ENCODE measurements around the gene SDK2. TPM values are rescaled to one million over a fixed set of nuclear protein-coding genes. Genes with fewer than 3 reads are reported as not detected.

Gene SDK2
- total and polyA plus RNA-seq, 11 donors: 0.84 to 4.0 (median 2.6) TPM

GRCh38 chr17:73489333-73489732 lies 154.9 kb downstream of the SDK2 start:
- Histone ChIP-seq H3K4me1 (no peaks in the 10 kb centered on the region), H3K27ac (no peak overlapping the region), H3K36me3 (no peaks in the 10 kb centered on the region), H3K27me3 (peaks cover 0 to 6% (median 0%) of the 10 kb centered on the region in 9 donors), H3K9me3 (peaks cover 0 to 9% (median 2%) of the 10 kb centered on the region in 12 donors), H3K4me3 (no peak overlapping the region)
- TF ChIP-seq CTCF (IDR thresholded peaks at IDR 0.05) (no peak), POLR2A (IDR thresholded peaks at IDR 0.05) (no peak)
- intact Hi-C loops (cut with DNase I): loop anchor here in 2 of 10 donors (10.0 kb wide), 2 partner anchors 45 to 55 kb away; no protein-coding TSS in a partner anchor
- WGBS, 4 donors: 68 to 73% (median 72%) methylated on average over 7 of the region's 7 CpGs
- ATAC-seq (no peak), DNase-seq (no peak)

GRCh38 chr17:73485130-73485529 lies 159.1 kb downstream of the SDK2 start:
- H3K27ac ChIP-seq: no peak overlapping the region
- intact Hi-C loops (cut with DNase I): loop anchor here in 2 of 10 donors (10.0 kb wide), 2 partner anchors 50 kb away; no protein-coding TSS in a partner anchor
- no peak for DNase-seq
- WGBS, 4 donors: 78 to 96% (median 90%) methylated on average over 6 of the region's 6 CpGs
- H3K4me3 ChIP-seq: no peak overlapping the region
- no peaks in the 10 kb centered on the region for H3K36me3 ChIP-seq
- TF ChIP-seq CTCF (IDR thresholded peaks at IDR 0.05) (no peak), POLR2A (IDR thresholded peaks at IDR 0.05) (no peak)
- H3K4me1 ChIP-seq: peaks cover 0 to 15% (median 3%) of the 10 kb centered on the region in 12 donors
- ATAC-seq: no peak
- peaks cover 0 to 9% (median 2%) of the 10 kb centered on the region in 12 donors for H3K9me3 ChIP-seq
- H3K27me3 ChIP-seq: no peaks in the 10 kb centered on the region

- Histone ChIP-seq H3K27me3 (no peaks in the 10 kb centered on the region), H3K36me3 (no peaks in the 10 kb centered on the region), H3K4me1 (peaks cover 0 to 15% (median 3%) of the 10 kb centered on the region in 12 donors), H3K27ac (no peak overlapping the region), H3K4me3 (no peak overlapping the region), H3K9me3 (peaks cover 0 to 9% (median 2%) of the 10 kb centered on the region in 12 donors)
- DNase-seq: no peak
- ATAC-seq: no peak
- 82 to 96% (median 90%) methylated on average over 9 to 10 of the region's 10 CpGs for WGBS, 4 donors
- intact Hi-C loops (cut with DNase I): loop anchor here in 3 of 10 donors (5.0 to 10.0 kb wide), 3 partner anchors 48 to 52 kb away; no protein-coding TSS in a partner anchor
- TF ChIP-seq POLR2A (IDR thresholded peaks at IDR 0.05): no peak
- TF ChIP-seq CTCF (IDR thresholded peaks at IDR 0.05): no peak
Measured at GRCh38 chr17:73482894-73483293, 161.4 kb downstream of the SDK2 start.

GRCh38 chr17:73482251-73482716 lies 162.0 kb downstream of the SDK2 start:
- no peak for DNase-seq
- Histone ChIP-seq H3K4me3 (no peak overlapping the region), H3K36me3 (no peaks in the 10 kb centered on the region), H3K4me1 (peaks cover 0 to 19% (median 3%) of the 10 kb centered on the region in 12 donors), H3K27ac (no peak overlapping the region), H3K27me3 (no peaks in the 10 kb centered on the region), H3K9me3 (peaks cover 0 to 9% (median 2%) of the 10 kb centered on the region in 12 donors)
- ATAC-seq: no peak
- intact Hi-C loops (cut with DNase I): loop anchor here in 3 of 10 donors (5.0 to 10.0 kb wide), 3 partner anchors 47 to 53 kb away; no protein-coding TSS in a partner anchor
- TF ChIP-seq POLR2A (IDR thresholded peaks at IDR 0.05) (no peak), CTCF (IDR thresholded peaks at IDR 0.05) (no peak)
- 80 to 87% (median 84%) methylated on average over 16 of the region's 16 CpGs for WGBS, 4 donors
